Smooth muscle cell (in vitro differentiated cells): ENCODE results near the gene BBS9. TPM values are rescaled to one million over a fixed set of nuclear protein-coding genes. Genes with fewer than 3 reads are reported as not detected.

Source experiments
- DNase-seq: peaks from one replicate; lab custom pipeline; 2025; ENCODE audit not compliant: unreplicated experiment; lab: John Stamatoyannopoulos, UW
- H2AFZ ChIP-seq: fragments of 200-600 bp; sonication (generic); 2 replicates; pipeline ENCODE4 v1.6.0; 2016; ENCODE audit warnings: antibody characterized with exemption, low read depth, mild to moderate bottlenecking
- H3F3A ChIP-seq: fragments of 200-600 bp; sonication (generic); 2 replicates; pipeline ENCODE4 v1.6.0; 2017; ENCODE audit warnings: antibody characterized with exemption, low read depth
- H3K27ac ChIP-seq: fragments of 200-600 bp; sonication (generic); 2 replicates; pipeline ENCODE4 v1.5.1; 2016; ENCODE audit warnings: low read depth, mild to moderate bottlenecking
- H3K27me3 ChIP-seq: fragments of 200-600 bp; sonication (generic); 2 replicates; pipeline ENCODE4 v1.6.1; 2016; ENCODE audit warnings: low read depth, mild to moderate bottlenecking
- H3K36me3 ChIP-seq: fragments of 200-600 bp; sonication (generic); 2 replicates; pipeline ENCODE4 v1.5.1; 2016; ENCODE audit warnings: low read depth
- H3K4me1 ChIP-seq: fragments of 200-600 bp; sonication (generic); 2 replicates; pipeline ENCODE4 v1.5.1; 2016; ENCODE audit warnings: low read depth
- H3K4me2 ChIP-seq: fragments of 200-600 bp; sonication (generic); 2 replicates; pipeline ENCODE4 v1.6.0; 2016; ENCODE audit warnings: mild to moderate bottlenecking
- H3K4me3 ChIP-seq: fragments of 200-600 bp; sonication (generic); 2 replicates; pipeline ENCODE4 v1.5.1; 2016; ENCODE audit warnings: mild to moderate bottlenecking
- H3K79me2 ChIP-seq: fragments of 200-600 bp; sonication (generic); 2 replicates; pipeline ENCODE4 v1.6.0; 2016; ENCODE audit warnings: low read depth, mild to moderate bottlenecking
- H3K9ac ChIP-seq: fragments of 200-600 bp; sonication (generic); 2 replicates; pipeline ENCODE4 v1.6.0; 2016; ENCODE audit warnings: low read depth
- H3K9me3 ChIP-seq: fragments of 200-600 bp; sonication (generic); replicated peaks from 2 replicates; pipeline ENCODE4 v1.5.1; 2016; ENCODE audit warnings: low read depth
- H4K20me1 ChIP-seq: fragments of 200-600 bp; sonication (generic); 2 replicates; pipeline ENCODE4 v1.6.0; 2016; ENCODE audit warnings: low read depth
- CTCF ChIP-seq: fragments of 200-600 bp; sonication (generic); IDR thresholded peaks from 2 replicates; pipeline ENCODE4 v1.5.1; 2017; ENCODE audit warnings: borderline replicate concordance, mild to moderate bottlenecking, antibody characterized with exemption; ENCODE audit not compliant: insufficient read depth, poor library complexity, severe bottlenecking
- WGBS: methylation state at CpG from one replicate; pipeline ENCODE4 v1.1.7; 2016; ENCODE audit warnings: low lambda C conversion rate; 5-methylcytosine and 5-hydroxymethylcytosine counted together
- polyA plus RNA-seq: library from polyadenylated mRNA; unstranded; fragments of >200 nt; fragmentation: Nextera tagmentation; extraction: Ambion mirVana; gene quantifications from 2 replicates; pipeline ENCODE4 v1.2.1, GENCODE V29; 2016
- small RNA-seq: library from RNA; depleted of rRNA; stranded (forward); fragments of <200 nt; gene quantifications from one replicate; pipeline ENCODE3, GENCODE V24; 2014
- total RNA-seq: library from RNA; depleted of rRNA; stranded (reverse); fragments of >200 nt; gene quantifications from 2 replicates; pipeline ENCODE4 v1.2.3, GENCODE V29; 2014

BBS9 gene
- total and polyA plus RNA-seq, 2 experiments from 2014 or later = 12.8 to 19.6 TPM

GRCh38 chr7:33650828-33651227, 521.5 kb downstream of the BBS9 start:
- no peak overlapping the region for H3K4me3 ChIP-seq
- no peaks in the 10 kb centered on the region for H3K79me2 ChIP-seq
- no peaks in the 10 kb centered on the region for H4K20me1 ChIP-seq
- no peak overlapping the region for H3K27ac ChIP-seq
- H3K9ac ChIP-seq = no peak overlapping the region
- no peaks in the 10 kb centered on the region for H3K4me1 ChIP-seq
- no peak for TF ChIP-seq CTCF
- no peaks in the 10 kb centered on the region for H3K27me3 ChIP-seq
- H3F3A ChIP-seq = no peaks in the 10 kb centered on the region
- WGBS = 92% methylated on average over 3 of the region's 3 CpGs
- no peaks in the 10 kb centered on the region for H3K36me3 ChIP-seq
- no peak overlapping the region for H3K4me2 ChIP-seq
- no peak overlapping the region for H2AFZ ChIP-seq
- DNase-seq = no peak
- no peaks in the 10 kb centered on the region for H3K9me3 ChIP-seq

GRCh38 chr7:33651998-33652515, 522.7 kb downstream of the BBS9 start:
- no peak overlapping the region for H3K27ac ChIP-seq
- no peaks in the 10 kb centered on the region for H3K27me3 ChIP-seq
- no peaks in the 10 kb centered on the region for H3K36me3 ChIP-seq
- WGBS = 88% methylated on average over 3 of the region's 3 CpGs
- H3F3A ChIP-seq = no peaks in the 10 kb centered on the region
- no peaks in the 10 kb centered on the region for H3K79me2 ChIP-seq
- H3K4me2 ChIP-seq = no peak overlapping the region
- no peak for TF ChIP-seq CTCF
- DNase-seq = no peak
- H4K20me1 ChIP-seq = no peaks in the 10 kb centered on the region
- H2AFZ ChIP-seq = no peak overlapping the region
- H3K4me3 ChIP-seq = no peak overlapping the region
- no peaks in the 10 kb centered on the region for H3K9me3 ChIP-seq
- no peak overlapping the region for H3K9ac ChIP-seq
- no peaks in the 10 kb centered on the region for H3K4me1 ChIP-seq

- no peak for TF ChIP-seq CTCF
- Histone ChIP-seq H3K4me1 (no peaks in the 10 kb centered on the region), H2AFZ (no peak overlapping the region), H4K20me1 (no peaks in the 10 kb centered on the region), H3K27me3 (no peaks in the 10 kb centered on the region), H3K9ac (no peak overlapping the region), H3K4me2 (no peak overlapping the region), H3K9me3 (no peaks in the 10 kb centered on the region), H3K79me2 (no peaks in the 10 kb centered on the region), H3K36me3 (no peaks in the 10 kb centered on the region), H3K27ac (no peak overlapping the region), H3F3A (no peaks in the 10 kb centered on the region), H3K4me3 (no peak overlapping the region)
- 75% methylated on average over 5 of the region's 5 CpGs for WGBS
- no peak for DNase-seq
These were observed 525.3 kb downstream of the BBS9 start for GRCh38 chr7:33654676-33655075.

Small RNA genes within 50 kb of the gene (small RNA-seq; reads per million reads assigned to genes)
- not detected for gene AC007312.1
- gene AC074338.1 = not detected
- 0.13 reads per million for gene RNA5SP229

Other genes with a start within 250 kb of the BBS9 start
- 32.7 and 43.2 TPM in 2 replicates for gene KBTBD2, start 237.8 kb upstream of the BBS9 start, total RNA-seq
- gene KBTBD2, start 237.8 kb upstream of the BBS9 start, polyA plus RNA-seq = 21.2 and 25.6 TPM in 2 replicates
- gene FKBP9, start 172.1 kb upstream of the BBS9 start, total RNA-seq = 99.0 and 133 TPM in 2 replicates
- gene FKBP9, start 172.1 kb upstream of the BBS9 start, polyA plus RNA-seq = 111 and 130 TPM in 2 replicates
- gene NT5C3A, start 66.8 kb upstream of the BBS9 start, total RNA-seq = 16.5 and 25.4 TPM in 2 replicates
- gene NT5C3A, start 66.8 kb upstream of the BBS9 start, polyA plus RNA-seq = 12.9 and 17.7 TPM in 2 replicates
- 15.3 and 23.9 TPM in 2 replicates for gene RP9, start 20.2 kb upstream of the BBS9 start, total RNA-seq
- gene RP9, start 20.2 kb upstream of the BBS9 start, polyA plus RNA-seq = 23.3 and 28.3 TPM in 2 replicates